Fibroblast of villous mesenchyme (primary cell): ENCODE results near the gene EML3. TPM values are rescaled to one million over a fixed set of nuclear protein-coding genes. Genes with fewer than 3 reads are reported as not detected.
"Not testable (repeated sequence)": the region's sequence is repeated elsewhere in the genome, so short reads cannot be mapped to it uniquely, and the experiment has no call there.

ENCODE experiments used
- DNase-seq: peaks from one replicate; pipeline ENCODE4 v3.0.0-alpha.2; 2010; ENCODE audit warnings: low read depth
- H3K4me3 ChIP-seq: 2 replicates; pipeline ENCODE4 v1.5.1; 2011; ENCODE audit warnings: low read depth, mild to moderate bottlenecking, low read length
- total RNA-seq: library from RNA; depleted of rRNA; stranded (reverse); fragments of >200 nt; gene quantifications from 2 replicates; pipeline ENCODE4 v1.2.3, GENCODE V29; 2012
- TF ChIP-seq, protein P1 (sequence below): IDR thresholded peaks from 2 replicates; pipeline ENCODE4 v1.5.1; 2012; ENCODE audit warnings: low read depth, mild to moderate bottlenecking, low read length; ENCODE audit not compliant: insufficient read depth

The EML3 gene
- total RNA-seq, 1 donor: 15.5 TPM

DNA sequence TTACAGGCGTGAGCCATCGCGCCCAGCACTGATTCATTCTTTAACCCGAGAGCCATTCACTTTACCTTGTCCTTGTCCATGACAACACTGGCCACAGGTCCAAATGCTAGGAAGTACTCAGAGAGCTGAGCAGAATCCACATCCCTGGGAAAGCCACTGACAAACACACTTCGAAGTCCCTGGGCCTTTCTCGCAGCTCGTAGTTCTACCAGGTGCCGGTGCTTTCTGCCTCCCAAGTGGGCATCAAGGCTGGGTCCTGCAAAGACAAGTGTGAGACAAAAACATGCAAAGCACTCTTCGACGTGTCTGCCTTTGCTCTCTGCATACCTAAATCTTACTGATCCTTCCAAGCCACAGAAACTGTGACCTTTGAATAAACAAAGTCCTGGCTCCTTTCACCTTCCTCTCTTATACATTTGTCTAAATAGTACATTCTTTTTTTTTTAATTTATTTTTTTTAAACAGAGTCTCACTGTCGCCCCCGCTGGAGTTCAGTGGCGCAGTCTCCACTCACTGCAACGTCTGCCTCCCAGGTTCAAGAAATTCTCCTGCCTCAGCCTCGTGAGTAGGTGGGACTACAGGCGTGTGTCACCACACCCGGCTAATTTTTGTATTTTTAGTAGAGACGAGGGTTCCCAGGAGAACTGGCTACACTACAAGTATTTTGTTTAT is 23.5 kb downstream of the EML3 start:
- DNase-seq: peak; percentile 23
- TF ChIP-seq, protein P1, sequence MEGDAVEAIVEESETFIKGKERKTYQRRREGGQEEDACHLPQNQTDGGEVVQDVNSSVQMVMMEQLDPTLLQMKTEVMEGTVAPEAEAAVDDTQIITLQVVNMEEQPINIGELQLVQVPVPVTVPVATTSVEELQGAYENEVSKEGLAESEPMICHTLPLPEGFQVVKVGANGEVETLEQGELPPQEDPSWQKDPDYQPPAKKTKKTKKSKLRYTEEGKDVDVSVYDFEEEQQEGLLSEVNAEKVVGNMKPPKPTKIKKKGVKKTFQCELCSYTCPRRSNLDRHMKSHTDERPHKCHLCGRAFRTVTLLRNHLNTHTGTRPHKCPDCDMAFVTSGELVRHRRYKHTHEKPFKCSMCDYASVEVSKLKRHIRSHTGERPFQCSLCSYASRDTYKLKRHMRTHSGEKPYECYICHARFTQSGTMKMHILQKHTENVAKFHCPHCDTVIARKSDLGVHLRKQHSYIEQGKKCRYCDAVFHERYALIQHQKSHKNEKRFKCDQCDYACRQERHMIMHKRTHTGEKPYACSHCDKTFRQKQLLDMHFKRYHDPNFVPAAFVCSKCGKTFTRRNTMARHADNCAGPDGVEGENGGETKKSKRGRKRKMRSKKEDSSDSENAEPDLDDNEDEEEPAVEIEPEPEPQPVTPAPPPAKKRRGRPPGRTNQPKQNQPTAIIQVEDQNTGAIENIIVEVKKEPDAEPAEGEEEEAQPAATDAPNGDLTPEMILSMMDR: peak; percentile 42

DNA sequence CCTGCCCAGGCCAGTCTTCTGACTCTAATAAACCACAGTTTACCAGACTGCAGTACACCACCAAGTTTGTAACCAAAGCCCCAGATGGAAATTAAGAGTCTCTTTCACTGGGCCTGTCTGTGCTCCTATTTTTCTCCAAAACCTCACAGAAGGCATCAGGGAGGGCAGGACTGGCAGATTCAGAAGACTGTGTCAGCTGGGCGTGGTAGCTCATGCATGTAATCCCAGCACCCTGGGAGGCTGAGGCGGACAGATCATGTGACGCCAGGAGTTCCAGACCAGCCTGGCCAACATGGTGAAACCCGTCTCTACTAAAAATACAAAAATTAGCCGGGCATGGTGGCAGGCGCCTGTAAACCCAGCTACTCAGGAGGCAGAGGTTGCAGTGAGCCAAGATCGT is 27.2 kb downstream of the EML3 start:
- H3K4me3 ChIP-seq, DNase-seq: not testable (repeated sequence)

More for the DNA sequence above, 23.5 kb downstream of the EML3 start:
- no peak overlapping the region for H3K4me3 ChIP-seq

DNA sequence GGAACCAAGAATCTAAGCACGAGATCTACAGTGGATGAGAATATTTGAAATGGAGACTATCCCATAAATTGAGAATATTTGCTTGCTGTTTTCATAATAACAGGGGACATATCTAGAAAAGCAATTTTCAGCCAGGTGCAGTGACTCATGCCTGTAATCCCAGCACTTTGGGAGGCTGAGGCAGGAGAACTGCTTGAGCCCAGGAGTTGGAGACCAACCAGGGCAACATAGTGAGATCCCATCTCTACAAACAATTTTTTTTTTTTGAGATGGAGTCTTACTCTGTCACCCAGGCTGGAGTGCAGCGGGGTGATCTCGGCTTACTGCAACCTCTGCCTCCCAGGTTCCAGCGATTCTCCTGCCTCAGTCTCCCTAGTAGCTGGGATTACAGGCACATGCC is 30.8 kb downstream of the EML3 start:
- H3K4me3 ChIP-seq: not testable (repeated sequence)

GRCh38 chr11:62580959-62581715 is 31.4 kb downstream of the EML3 start:
- TF ChIP-seq, protein P1: no peak
- DNase-seq: no peak
- H3K4me3 ChIP-seq: no peak overlapping the region

More for the DNA sequence above, 30.8 kb downstream of the EML3 start:
- DNase-seq: not testable (repeated sequence)

DNA sequence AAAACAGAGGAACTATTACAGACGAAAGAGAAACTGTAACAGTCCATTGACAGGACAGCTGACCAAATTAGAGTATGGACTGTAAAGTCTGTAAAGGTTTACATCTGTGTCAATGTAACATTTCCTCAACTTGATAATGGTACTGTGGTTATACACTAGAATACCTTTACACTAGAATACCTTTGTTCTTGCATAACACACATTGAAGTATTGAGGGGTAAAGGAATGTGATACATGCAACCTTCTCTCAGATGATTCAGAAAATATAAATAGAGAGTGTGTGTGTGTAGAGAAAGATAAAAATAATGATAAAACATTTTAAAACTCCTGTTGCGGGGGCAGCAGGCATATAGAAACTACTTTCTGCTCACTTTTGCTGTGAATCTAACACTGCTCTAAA is 33.3 kb downstream of the EML3 start:
- H3K4me3 ChIP-seq: no peak overlapping the region
- TF ChIP-seq, protein P1: no peak
- DNase-seq: no peak

GRCh38 chr11:62578541-62578940 is 34.0 kb downstream of the EML3 start:
- DNase-seq: no peak
- H3K4me3 ChIP-seq: no peak overlapping the region
- TF ChIP-seq, protein P1: no peak

GRCh38 chr11:62577046-62577714 is 35.4 kb downstream of the EML3 start:
- TF ChIP-seq, protein P1: no peak
- no peak overlapping the region for H3K4me3 ChIP-seq
- no peak for DNase-seq

DNA sequence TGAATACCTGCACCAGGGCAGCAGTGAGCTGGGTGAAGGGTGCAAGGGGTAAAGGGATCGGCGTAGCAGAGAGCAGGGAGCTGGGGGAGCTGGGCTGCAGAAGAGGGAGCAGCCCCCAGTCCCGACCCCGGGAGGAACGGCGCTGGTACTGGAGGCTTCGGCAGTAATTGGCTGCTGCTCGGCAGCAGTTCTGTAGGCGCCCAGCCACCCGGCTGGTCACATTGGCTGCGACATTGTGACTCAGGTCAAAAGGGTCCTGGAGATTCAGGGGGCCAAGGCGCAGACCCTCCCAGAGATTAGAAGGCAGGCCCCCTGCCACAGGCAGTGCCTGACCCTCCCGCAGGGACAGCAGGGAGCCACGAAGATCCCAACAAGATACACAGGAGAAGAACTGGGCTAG is 36.7 kb downstream of the EML3 start:
- peak overlapping the region; percentile 89 for H3K4me3 ChIP-seq
- TF ChIP-seq, protein P1: no peak
- DNase-seq: no peak
